Glutamatergic neuron (in vitro differentiated cells): Measurements from ENCODE around the gene C1QB. TPM values are rescaled to one million over a fixed set of nuclear protein-coding genes. Genes with fewer than 3 reads are reported as not detected.

ENCODE experiments used
- DNase-seq: peaks from one replicate; pipeline ENCODE4 v3.0.0; 2022
- H3K27ac Mint-ChIP-seq: one replicate; pipeline ENCODE4 v1.8.0; 2020; ENCODE audit warnings: mild to moderate bottlenecking, mixed read lengths, inconsistent platforms; ENCODE audit not compliant: unreplicated experiment
- H3K27me3 Mint-ChIP-seq: one replicate; pipeline ENCODE4 v1.8.0; 2020; ENCODE audit warnings: mild to moderate bottlenecking, moderate library complexity, mixed read lengths, inconsistent platforms; ENCODE audit not compliant: unreplicated experiment
- H3K36me3 Mint-ChIP-seq: one replicate; pipeline ENCODE4 v1.8.0; 2020; ENCODE audit warnings: mild to moderate bottlenecking, mixed read lengths, inconsistent platforms; ENCODE audit not compliant: unreplicated experiment
- H3K4me1 Mint-ChIP-seq: one replicate; pipeline ENCODE4 v1.8.0; 2020; ENCODE audit warnings: mild to moderate bottlenecking, low read depth, mixed read lengths, inconsistent platforms; ENCODE audit not compliant: unreplicated experiment
- H3K4me3 Mint-ChIP-seq: one replicate; pipeline ENCODE4 v1.8.0; 2020; ENCODE audit warnings: mild to moderate bottlenecking, mixed read lengths, inconsistent platforms; ENCODE audit not compliant: unreplicated experiment
- H3K9me3 Mint-ChIP-seq: one replicate; pipeline ENCODE4 v1.8.0; 2020; ENCODE audit warnings: mild to moderate bottlenecking, moderate library complexity, mixed read lengths, inconsistent platforms; ENCODE audit not compliant: unreplicated experiment
- microRNA-seq: library from miRNA; unstranded; fragments of <30 nt; microRNA quantifications from one replicate; pipeline ENCODE4, GENCODE V29; 2020; ENCODE audit not compliant: unreplicated experiment
- total RNA-seq: library from RNA; stranded (reverse); fragmentation: NEBNext Ultra II Directional; extraction: Animal tissue kit (Norgen Biotek cat#: 25700); gene quantifications from one replicate; pipeline ENCODE4 v1.2.1, GENCODE V29; 2021; ENCODE audit not compliant: unreplicated experiment
- TF ChIP-seq, protein P1 (sequence below): fragments of 200-600 bp; sonication (generic); IDR thresholded peaks from one replicate; pipeline ENCODE4 v1.5.0; 2021; ENCODE audit not compliant: partially characterized antibody, unreplicated experiment

C1QB gene
- total RNA-seq, 1 donor from 2014 or later = not detected

DNA sequence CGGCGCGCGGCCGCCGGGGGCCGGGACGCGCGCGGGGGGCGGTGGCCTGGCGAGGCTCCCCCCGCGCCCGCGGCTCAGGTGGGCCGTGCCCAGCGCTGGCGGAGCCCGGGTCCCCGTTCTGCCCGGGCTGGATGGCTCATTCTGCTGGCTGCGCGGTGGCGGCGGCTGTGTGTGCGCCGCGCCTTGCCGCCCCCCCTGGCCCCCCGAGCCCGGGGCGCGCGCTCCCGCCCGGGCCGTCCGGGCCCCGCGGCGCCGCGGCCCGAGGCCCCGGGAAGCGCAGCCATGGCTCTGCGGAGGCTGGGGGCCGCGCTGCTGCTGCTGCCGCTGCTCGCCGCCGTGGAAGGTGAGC lies 57.6 kb downstream of the C1QB start, which contains the start of gene EPHB2:
EPHB2 (plus strand) TSS at position 139 of the 349 bp plus-strand sequence; CDS start at position 283, 144 bp downstream.
- Mint-ChIP-seq H3K4me3 (peak within 1 kb of the TSS; percentile 83), H3K27ac (peak within 1 kb of the TSS; percentile 89), H3K4me1 (peaks cover 26% of the 10 kb centered on the region), H3K9me3 (peaks cover 10% of the 10 kb centered on the region), H3K27me3 (peaks cover 8% of the 10 kb centered on the region), H3K36me3 (no peaks in the 10 kb centered on the region)
- TF ChIP-seq, protein P1, sequence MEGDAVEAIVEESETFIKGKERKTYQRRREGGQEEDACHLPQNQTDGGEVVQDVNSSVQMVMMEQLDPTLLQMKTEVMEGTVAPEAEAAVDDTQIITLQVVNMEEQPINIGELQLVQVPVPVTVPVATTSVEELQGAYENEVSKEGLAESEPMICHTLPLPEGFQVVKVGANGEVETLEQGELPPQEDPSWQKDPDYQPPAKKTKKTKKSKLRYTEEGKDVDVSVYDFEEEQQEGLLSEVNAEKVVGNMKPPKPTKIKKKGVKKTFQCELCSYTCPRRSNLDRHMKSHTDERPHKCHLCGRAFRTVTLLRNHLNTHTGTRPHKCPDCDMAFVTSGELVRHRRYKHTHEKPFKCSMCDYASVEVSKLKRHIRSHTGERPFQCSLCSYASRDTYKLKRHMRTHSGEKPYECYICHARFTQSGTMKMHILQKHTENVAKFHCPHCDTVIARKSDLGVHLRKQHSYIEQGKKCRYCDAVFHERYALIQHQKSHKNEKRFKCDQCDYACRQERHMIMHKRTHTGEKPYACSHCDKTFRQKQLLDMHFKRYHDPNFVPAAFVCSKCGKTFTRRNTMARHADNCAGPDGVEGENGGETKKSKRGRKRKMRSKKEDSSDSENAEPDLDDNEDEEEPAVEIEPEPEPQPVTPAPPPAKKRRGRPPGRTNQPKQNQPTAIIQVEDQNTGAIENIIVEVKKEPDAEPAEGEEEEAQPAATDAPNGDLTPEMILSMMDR = no peak
- DNase-seq = peak; percentile 70

DNA sequence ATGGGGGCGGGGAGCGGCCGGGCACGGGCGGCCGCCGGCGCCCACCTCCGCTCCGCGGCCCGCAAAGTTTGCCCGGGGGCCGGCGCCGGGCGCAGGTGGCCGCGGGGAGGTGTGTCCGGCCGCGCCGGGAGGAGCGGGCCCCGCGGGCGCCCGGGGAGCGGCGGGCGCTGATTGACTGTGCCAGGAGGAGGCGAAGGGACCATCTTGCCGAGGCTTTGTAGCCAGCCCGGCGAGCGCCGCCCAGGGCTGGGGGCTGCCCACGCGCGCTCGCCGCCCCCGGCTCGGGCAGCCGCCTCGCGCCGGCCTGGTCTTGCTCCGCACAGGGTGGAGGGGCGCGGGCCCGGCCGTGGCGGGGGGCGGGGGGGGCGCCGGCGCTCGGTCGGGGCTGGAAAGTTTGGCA lies 58.0 kb downstream of the C1QB start:
- TF ChIP-seq, protein P1 = no peak
- no peaks in the 10 kb centered on the region for H3K36me3 Mint-ChIP-seq
- peaks cover 26% of the 10 kb centered on the region for H3K4me1 Mint-ChIP-seq
- no peak for DNase-seq
- H3K27me3 Mint-ChIP-seq = peaks cover 8% of the 10 kb centered on the region
- H3K4me3 Mint-ChIP-seq = no peak overlapping the region
- H3K9me3 Mint-ChIP-seq = peaks cover 10% of the 10 kb centered on the region
- no peak overlapping the region for H3K27ac Mint-ChIP-seq

Small RNAs within 50 kb of the gene (microRNA-seq; reads per million reads assigned to microRNA genes)
- not detected for gene MIR6127

Other genes with a start within 250 kb of the C1QB start
- 25.7 TPM for gene ZBTB40, start 201.4 kb upstream of the C1QB start, total RNA-seq
- gene EPHA8, start 89.7 kb upstream of the C1QB start, total RNA-seq = 0.69 TPM
- gene C1QA, start 16.6 kb upstream of the C1QB start, total RNA-seq = not detected
- gene C1QC, start 9.6 kb upstream of the C1QB start, total RNA-seq = not detected
- gene EPHB2, start 57.6 kb downstream of the C1QB start, total RNA-seq = 93.0 TPM